HG03108 (cell line): ENCODE data around the gene FNDC5.
"Not testable (repeated sequence)": the region's sequence is repeated elsewhere in the genome, so short reads cannot be mapped to it uniquely, and the experiment has no call there.

Experiments used
- ATAC-seq: cut with Tn5 transposase; IDR thresholded peaks from one replicate; pipeline ENCODE4 v1.9.1; 2021; ENCODE audit warnings: moderate library complexity; ENCODE audit not compliant: unreplicated experiment

Gene FNDC5

GRCh38 chr1:32870615-32871363 lies at the start of gene FNDC5:
Gene FNDC5 (minus strand): TSS chr1:32870912.
- ATAC-seq = no peak

- no peak for ATAC-seq
Measured at GRCh38 chr1:32919811-32920733, 49.4 kb upstream of the FNDC5 start.

GRCh38 chr1:32918179-32918578 lies 47.5 kb upstream of the FNDC5 start:
- no peak for ATAC-seq

- no peak for ATAC-seq
Measured at GRCh38 chr1:32917521-32917920, 46.8 kb upstream of the FNDC5 start.

GRCh38 chr1:32915766-32916706 lies 45.3 kb upstream of the FNDC5 start:
- ATAC-seq = no peak

- no peak for ATAC-seq
Measured at GRCh38 chr1:32910319-32910718, 39.6 kb upstream of the FNDC5 start.

GRCh38 chr1:32907435-32907834 lies 36.7 kb upstream of the FNDC5 start:
- ATAC-seq = no peak

GRCh38 chr1:32906654-32907053 lies 35.9 kb upstream of the FNDC5 start:
- no peak for ATAC-seq

- ATAC-seq = not testable (repeated sequence)
Measured at GRCh38 chr1:32905588-32905987, 34.9 kb upstream of the FNDC5 start.

GRCh38 chr1:32904797-32905196 lies 34.1 kb upstream of the FNDC5 start:
- ATAC-seq = no peak

GRCh38 chr1:32903991-32904785 lies 33.5 kb upstream of the FNDC5 start:
- ATAC-seq = no peak

GRCh38 chr1:32902535-32902920 lies 31.8 kb upstream of the FNDC5 start:
- no peak for ATAC-seq

GRCh38 chr1:32901823-32902534 lies 31.3 kb upstream of the FNDC5 start:
- ATAC-seq = no peak

- ATAC-seq = no peak
Measured at GRCh38 chr1:32900956-32901822, 30.5 kb upstream of the FNDC5 start, which contains the start of gene TMEM54. Gene TMEM54 (minus strand): TSS chr1:32901389. CDS start chr1:32901238, 151 bp downstream.

GRCh38 chr1:32900371-32900955 lies 29.8 kb upstream of the FNDC5 start:
- ATAC-seq = no peak

- ATAC-seq = no peak
Measured at GRCh38 chr1:32899586-32900296, 29.0 kb upstream of the FNDC5 start.

GRCh38 chr1:32898958-32899357 lies 28.2 kb upstream of the FNDC5 start:
- ATAC-seq = no peak
